ENCODE data around the gene RERG.

DNA sequence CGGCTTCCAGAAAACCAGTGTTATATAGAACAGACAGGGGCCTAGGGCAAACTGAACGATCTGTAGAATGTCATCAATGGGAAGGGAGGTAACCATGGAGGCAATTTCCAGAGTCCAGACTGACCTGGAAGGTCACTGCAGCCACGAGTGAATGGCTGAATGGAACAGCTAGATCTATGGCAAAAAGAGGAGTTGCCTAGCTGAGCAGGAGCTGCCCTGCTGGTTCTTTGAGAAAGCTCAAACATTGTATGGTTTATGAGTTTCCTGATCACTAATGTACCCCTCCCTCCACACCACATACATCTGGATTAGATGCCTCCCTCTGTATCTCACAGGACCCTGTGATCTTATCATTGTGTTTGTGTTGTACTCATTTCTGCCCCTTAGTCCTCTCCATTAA is 1.0 kb upstream of the RERG start:
- TF ChIP-seq, protein P1, sequence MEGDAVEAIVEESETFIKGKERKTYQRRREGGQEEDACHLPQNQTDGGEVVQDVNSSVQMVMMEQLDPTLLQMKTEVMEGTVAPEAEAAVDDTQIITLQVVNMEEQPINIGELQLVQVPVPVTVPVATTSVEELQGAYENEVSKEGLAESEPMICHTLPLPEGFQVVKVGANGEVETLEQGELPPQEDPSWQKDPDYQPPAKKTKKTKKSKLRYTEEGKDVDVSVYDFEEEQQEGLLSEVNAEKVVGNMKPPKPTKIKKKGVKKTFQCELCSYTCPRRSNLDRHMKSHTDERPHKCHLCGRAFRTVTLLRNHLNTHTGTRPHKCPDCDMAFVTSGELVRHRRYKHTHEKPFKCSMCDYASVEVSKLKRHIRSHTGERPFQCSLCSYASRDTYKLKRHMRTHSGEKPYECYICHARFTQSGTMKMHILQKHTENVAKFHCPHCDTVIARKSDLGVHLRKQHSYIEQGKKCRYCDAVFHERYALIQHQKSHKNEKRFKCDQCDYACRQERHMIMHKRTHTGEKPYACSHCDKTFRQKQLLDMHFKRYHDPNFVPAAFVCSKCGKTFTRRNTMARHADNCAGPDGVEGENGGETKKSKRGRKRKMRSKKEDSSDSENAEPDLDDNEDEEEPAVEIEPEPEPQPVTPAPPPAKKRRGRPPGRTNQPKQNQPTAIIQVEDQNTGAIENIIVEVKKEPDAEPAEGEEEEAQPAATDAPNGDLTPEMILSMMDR (IDR thresholded peaks at IDR 0.05; ENCODE audit: low read length) = no peak
- TF ChIP-seq EZH2 (optimal IDR thresholded peaks at IDR 0.05; ENCODE audit: low read depth, low read length) (no peak), EZH2phosphoT487 (IDR thresholded peaks at IDR 0.05; ENCODE audit: low read length) (no peak)
